AG04450 (cell line): ENCODE data around the gene MXRA7. TPM values are rescaled to one million over a fixed set of nuclear protein-coding genes. Genes with fewer than 3 reads are reported as not detected.

Experiments
- CTCF ChIA-PET: fragments of 300-600, 350-600 bp; formaldehyde crosslinking; extraction: SDS; loops from one replicate; lab custom pipeline; 2022; ENCODE audit warnings: antibody characterized with exemption, inconsistent platforms; lab: Charles Lee
- POLR2A ChIA-PET: fragments of 350-600 bp; formaldehyde crosslinking; extraction: SDS; loops from one replicate; lab custom pipeline; 2021; ENCODE audit warnings: antibody characterized with exemption, inconsistent platforms; lab: Yijun Ruan, JAX
- DNase-seq: peaks from one replicate; pipeline ENCODE4 v3.0.0-alpha.2; 2011; ENCODE audit warnings: low read depth, low spot score
- H3K27ac ChIP-seq: one replicate; pipeline ENCODE4 v1.5.1; 2012; ENCODE audit warnings: low read depth, low read length, control low read depth
- H3K27me3 ChIP-seq: one replicate; pipeline ENCODE4 v1.6.0; 2012; ENCODE audit warnings: low read length; ENCODE audit not compliant: control insufficient read depth, insufficient read depth
- H3K4me3 ChIP-seq: 2 replicates; pipeline ENCODE4 v1.5.1; 2011; ENCODE audit warnings: mild to moderate bottlenecking, low read depth, low read length, control low read depth
- H3K9me3 ChIP-seq: 2 replicates; pipeline ENCODE4 v1.5.1; 2012; ENCODE audit warnings: low read length; ENCODE audit not compliant: control insufficient read depth, insufficient read depth
- CTCF ChIP-seq: IDR thresholded peaks from 2 replicates; pipeline ENCODE4 v1.5.1; 2011; ENCODE audit warnings: low read depth, low read length, control low read depth, inconsistent platforms
- polyA plus RNA-seq: library from polyadenylated mRNA; depleted of rRNA; stranded (reverse); fragments of >200 nt; gene quantifications from 2 replicates; pipeline ENCODE4 v1.2.3, GENCODE V29; 2011

The MXRA7 gene
- polyA plus RNA-seq, 1 experiment, result 222 TPM

- CTCF ChIA-PET, result interaction anchor here (0.9 to 1.5 kb wide), 2 partner anchors 13 to 44 kb away, joined by 4 to 7 read pairs; no protein-coding TSS in a partner anchor
- POLR2A ChIA-PET, result interaction anchor here (0.6 to 1.2 kb wide), 3 partner anchors 83 to 117 kb away, joined by 3 to 5 read pairs (median 3); no protein-coding TSS in a partner anchor
- DNase-seq, result no peak
Measured at GRCh38 chr17:76667786-76668453, 42.8 kb downstream of the MXRA7 start.

GRCh38 chr17:76667491-76667755 is 43.3 kb downstream of the MXRA7 start:
- TF ChIP-seq CTCF, result no peak
- Histone ChIP-seq H3K27ac (no peak overlapping the region), H3K9me3 (no peaks in the 10 kb centered on the region), H3K4me3 (no peak overlapping the region), H3K27me3 (no peaks in the 10 kb centered on the region)
- DNase-seq, result no peak
- ChIA-PET POLR2A (no interaction called here), CTCF (interaction anchor here (1.5 kb wide), 1 partner anchor 44 kb away, joined by 7 read pairs; no protein-coding TSS in a partner anchor)

More at GRCh38 chr17:76667786-76668453, 42.8 kb downstream of the MXRA7 start:
- Histone ChIP-seq H3K27me3 (no peaks in the 10 kb centered on the region), H3K9me3 (no peaks in the 10 kb centered on the region), H3K4me3 (no peak overlapping the region), H3K27ac (no peak overlapping the region)
- no peak for TF ChIP-seq CTCF

- ChIA-PET CTCF (interaction anchor here (1.0 kb wide), 1 partner anchor 54 kb away, joined by 3 read pairs; no protein-coding TSS in a partner anchor), POLR2A (no interaction called here)
- no peak for DNase-seq
- H3K27ac ChIP-seq, result no peak overlapping the region
- H3K4me3 ChIP-seq, result no peak overlapping the region
- no peak for TF ChIP-seq CTCF
- H3K27me3 ChIP-seq, result peaks cover 9% of the 10 kb centered on the region
- no peaks in the 10 kb centered on the region for H3K9me3 ChIP-seq
Measured at GRCh38 chr17:76660656-76661042, 50.1 kb downstream of the MXRA7 start.

- Histone ChIP-seq H3K27ac (no peak overlapping the region), H3K9me3 (no peaks in the 10 kb centered on the region), H3K27me3 (peaks cover 9% of the 10 kb centered on the region), H3K4me3 (no peak overlapping the region)
- DNase-seq, result no peak
- ChIA-PET CTCF (no interaction called here), POLR2A (no interaction called here)
- TF ChIP-seq CTCF, result no peak
Measured at GRCh38 chr17:76659928-76660655, 50.7 kb downstream of the MXRA7 start.

GRCh38 chr17:76658242-76658662 is 52.5 kb downstream of the MXRA7 start:
- Histone ChIP-seq H3K4me3 (no peak overlapping the region), H3K27me3 (peaks cover 9% of the 10 kb centered on the region), H3K27ac (no peak overlapping the region), H3K9me3 (no peaks in the 10 kb centered on the region; the same call in 1 of the 2 replicates)
- CTCF ChIA-PET, result interaction anchor here (2.6 kb wide), 1 partner anchor 34 kb away, joined by 10 read pairs; no protein-coding TSS in a partner anchor
- DNase-seq, result no peak
- no peak for TF ChIP-seq CTCF
- POLR2A ChIA-PET, result no interaction called here
